Measurements from ENCODE around the gene GTF2A1L.
"Not testable (repeated sequence)": the region's sequence is repeated elsewhere in the genome, so short reads cannot be mapped to it uniquely, and the experiment has no call there.

GTF2A1L gene

GRCh38 chr2:48613211-48613610 lies 4.4 kb upstream of the GTF2A1L start:
- DNase-seq, result no peak

- not testable (repeated sequence) for DNase-seq
These were observed 3.1 kb upstream of the GTF2A1L start for GRCh38 chr2:48614581-48614980.

- no peak for DNase-seq
These were observed 1.9 kb downstream of the GTF2A1L start for GRCh38 chr2:48619526-48619925.

- no peak for DNase-seq
These were observed 2.9 kb downstream of the GTF2A1L start for GRCh38 chr2:48620604-48621003.

- not testable (repeated sequence) for DNase-seq
These were observed 5.0 kb downstream of the GTF2A1L start for GRCh38 chr2:48622691-48623090.

- DNase-seq, result no peak
These were observed 7.0 kb downstream of the GTF2A1L start for GRCh38 chr2:48624696-48625095.

GRCh38 chr2:48626047-48626446 lies 8.4 kb downstream of the GTF2A1L start:
- DNase-seq, result no peak

GRCh38 chr2:48633143-48633542 lies 15.5 kb downstream of the GTF2A1L start:
- no peak for DNase-seq

GRCh38 chr2:48635786-48636185 lies 18.1 kb downstream of the GTF2A1L start:
- DNase-seq, result no peak

- no peak for DNase-seq
These were observed 20.6 kb downstream of the GTF2A1L start for GRCh38 chr2:48638261-48638660.

- no peak for DNase-seq
These were observed 33.6 kb downstream of the GTF2A1L start for GRCh38 chr2:48651158-48651790.

- DNase-seq, result no peak
These were observed 51.3 kb downstream of the GTF2A1L start for GRCh38 chr2:48668992-48669391.

- no peak for DNase-seq
These were observed 55.9 kb downstream of the GTF2A1L start for GRCh38 chr2:48673581-48673980.

- DNase-seq, result no peak
These were observed 57.3 kb downstream of the GTF2A1L start for GRCh38 chr2:48674933-48675332.

GRCh38 chr2:48677450-48677849 lies 59.8 kb downstream of the GTF2A1L start:
- no peak for DNase-seq

GRCh38 chr2:48685126-48685525 lies 67.5 kb downstream of the GTF2A1L start:
- no peak for DNase-seq

- DNase-seq, result no peak
These were observed 74.5 kb downstream of the GTF2A1L start for GRCh38 chr2:48691935-48692691.

GRCh38 chr2:48693066-48693465 lies 75.4 kb downstream of the GTF2A1L start:
- DNase-seq, result no peak

GRCh38 chr2:48693645-48694044 lies 76.0 kb downstream of the GTF2A1L start:
- DNase-seq, result no peak

- no peak for DNase-seq
These were observed 76.5 kb downstream of the GTF2A1L start for GRCh38 chr2:48694149-48694548.

GRCh38 chr2:48695991-48696390 lies 78.3 kb downstream of the GTF2A1L start:
- DNase-seq, result no peak

- no peak for DNase-seq
These were observed 79.2 kb downstream of the GTF2A1L start for GRCh38 chr2:48696881-48697280.

- DNase-seq, result no peak
These were observed 81.8 kb downstream of the GTF2A1L start for GRCh38 chr2:48699348-48699930.

GRCh38 chr2:48703621-48704020 lies 86.0 kb downstream of the GTF2A1L start:
- not testable (repeated sequence) for DNase-seq
